SK-N-SH treated with all-trans-retinoic acid at 6 μM for 48 hours (cell line): ENCODE data around the gene EHD4.

Experiments
- ATAC-seq: fragments of 200-7000 bp; cut with Tn5 transposase; 3 replicates; pipeline ENCODE4 v1.9.1; 2020; ENCODE audit warnings: mild to moderate bottlenecking, moderate library complexity
- BACH2 ChIP-seq: fragments of 250-450 bp; sonication (Bioruptor Pico); IDR thresholded peaks from 2 replicates; pipeline ENCODE4 v1.9.0; 2021; ENCODE audit warnings: mild to moderate bottlenecking, borderline replicate concordance
- CSDC2 ChIP-seq: fragments of 250-450 bp; sonication (Bioruptor Pico); IDR thresholded peaks from 2 replicates; pipeline ENCODE4 v1.5.0; 2020; ENCODE audit warnings: mild to moderate bottlenecking, moderate library complexity
- GLIS3 ChIP-seq: fragments of 250-450 bp; sonication (Bioruptor Pico); IDR thresholded peaks from 2 replicates; pipeline ENCODE4 v1.5.0; 2020; ENCODE audit warnings: mild to moderate bottlenecking, moderate library complexity
- ISL1 ChIP-seq: fragments of 250-450 bp; sonication (Bioruptor Pico); IDR thresholded peaks from 2 replicates; pipeline ENCODE4 v2.1.2; 2022; ENCODE audit warnings: mild to moderate bottlenecking, moderate library complexity
- PATZ1 ChIP-seq: fragments of 250-450 bp; sonication (Bioruptor Pico); IDR thresholded peaks from 2 replicates; pipeline ENCODE4 v1.8.0; 2020; ENCODE audit warnings: mild to moderate bottlenecking, moderate library complexity, borderline replicate concordance
- POU6F1 ChIP-seq: fragments of 250-450 bp; sonication (Bioruptor Pico); IDR thresholded peaks from 2 replicates; pipeline ENCODE4 v1.8.0; 2021; ENCODE audit warnings: low read depth, mild to moderate bottlenecking, moderate library complexity, borderline replicate concordance
- PPARA ChIP-seq: fragments of 250-450 bp; sonication (Bioruptor Pico); IDR thresholded peaks from 2 replicates; pipeline ENCODE4 v1.5.0; 2020; ENCODE audit warnings: mild to moderate bottlenecking, borderline replicate concordance
- TOX ChIP-seq: fragments of 250-450 bp; sonication (Bioruptor Pico); IDR thresholded peaks from 2 replicates; pipeline ENCODE4 v1.8.0; 2021; ENCODE audit warnings: mild to moderate bottlenecking, moderate library complexity, borderline replicate concordance
- ZC3H10 ChIP-seq: fragments of 250-450 bp; sonication (Bioruptor Pico); IDR thresholded peaks from 2 replicates; pipeline ENCODE4 v1.5.1; 2021; ENCODE audit warnings: mild to moderate bottlenecking, moderate library complexity
- ZFP3 ChIP-seq: fragments of 250-450 bp; sonication (Bioruptor Pico); IDR thresholded peaks from 2 replicates; pipeline ENCODE4 v1.5.0; 2020; ENCODE audit warnings: mild to moderate bottlenecking, moderate library complexity
- ZFP30 ChIP-seq: fragments of 450-650 bp; formaldehyde crosslinking; IDR thresholded peaks from 2 replicates; pipeline ENCODE4 v1.5.0; 2022; ENCODE audit warnings: mild to moderate bottlenecking, moderate library complexity
- ZNF70 ChIP-seq: fragments of 450-650 bp; formaldehyde crosslinking; IDR thresholded peaks from 2 replicates; pipeline ENCODE4 v1.5.0; 2020; ENCODE audit warnings: mild to moderate bottlenecking, moderate library complexity
- ZNF8 ChIP-seq: fragments of 450-650 bp; formaldehyde crosslinking; IDR thresholded peaks from 2 replicates; pipeline ENCODE4 v1.5.0; 2020; ENCODE audit warnings: mild to moderate bottlenecking, moderate library complexity
- TF ChIP-seq, protein P1 (sequence below): fragments of 250-450 bp; sonication (Bioruptor Pico); IDR thresholded peaks from 2 replicates; pipeline ENCODE4 v1.5.1; 2020; ENCODE audit warnings: low read depth, mild to moderate bottlenecking, moderate library complexity
- TF ChIP-seq, protein P2 (sequence below): fragments of 250-450 bp; sonication (Bioruptor Pico); IDR thresholded peaks from 2 replicates; pipeline ENCODE4 v1.5.1; 2021; ENCODE audit warnings: mild to moderate bottlenecking, moderate library complexity
- TF ChIP-seq, protein P3 (sequence below): fragments of 250-450 bp; sonication (Bioruptor Pico); IDR thresholded peaks from 2 replicates; pipeline ENCODE4 v1.5.0; 2020; ENCODE audit warnings: mild to moderate bottlenecking, moderate library complexity

EHD4 gene

DNA sequence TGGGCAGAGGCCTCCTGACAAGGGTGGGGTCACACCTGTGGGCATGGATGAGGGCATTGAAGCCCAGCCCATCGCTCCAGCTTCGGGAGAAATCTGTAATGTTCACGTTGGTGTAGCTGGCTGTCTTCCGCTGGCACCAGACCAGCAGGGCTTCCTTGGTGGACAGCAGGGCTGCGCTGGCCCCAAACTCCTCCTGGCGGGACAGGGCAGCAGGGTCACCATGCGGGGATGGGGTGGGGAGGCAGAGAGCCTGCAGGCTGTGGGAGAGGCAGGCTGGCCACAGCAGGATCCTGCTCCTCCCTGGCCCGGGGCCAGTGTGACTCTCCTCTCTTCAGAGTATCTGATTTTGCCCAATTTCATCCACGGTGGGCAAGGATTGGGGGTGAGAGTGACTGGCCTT, 84.5 kb downstream of the EHD4 start (continued):
- TF ChIP-seq, protein P1, sequence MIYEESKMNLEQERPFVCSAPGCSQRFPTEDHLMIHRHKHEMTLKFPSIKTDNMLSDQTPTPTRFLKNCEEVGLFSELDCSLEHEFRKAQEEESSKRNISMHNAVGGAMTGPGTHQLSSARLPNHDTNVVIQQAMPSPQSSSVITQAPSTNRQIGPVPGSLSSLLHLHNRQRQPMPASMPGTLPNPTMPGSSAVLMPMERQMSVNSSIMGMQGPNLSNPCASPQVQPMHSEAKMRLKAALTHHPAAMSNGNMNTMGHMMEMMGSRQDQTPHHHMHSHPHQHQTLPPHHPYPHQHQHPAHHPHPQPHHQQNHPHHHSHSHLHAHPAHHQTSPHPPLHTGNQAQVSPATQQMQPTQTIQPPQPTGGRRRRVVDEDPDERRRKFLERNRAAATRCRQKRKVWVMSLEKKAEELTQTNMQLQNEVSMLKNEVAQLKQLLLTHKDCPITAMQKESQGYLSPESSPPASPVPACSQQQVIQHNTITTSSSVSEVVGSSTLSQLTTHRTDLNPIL (CRISPR knock-in tag) = no peak
- no peak for TF ChIP-seq GLIS3 (CRISPR knock-in tag)
- TF ChIP-seq, protein P2, sequence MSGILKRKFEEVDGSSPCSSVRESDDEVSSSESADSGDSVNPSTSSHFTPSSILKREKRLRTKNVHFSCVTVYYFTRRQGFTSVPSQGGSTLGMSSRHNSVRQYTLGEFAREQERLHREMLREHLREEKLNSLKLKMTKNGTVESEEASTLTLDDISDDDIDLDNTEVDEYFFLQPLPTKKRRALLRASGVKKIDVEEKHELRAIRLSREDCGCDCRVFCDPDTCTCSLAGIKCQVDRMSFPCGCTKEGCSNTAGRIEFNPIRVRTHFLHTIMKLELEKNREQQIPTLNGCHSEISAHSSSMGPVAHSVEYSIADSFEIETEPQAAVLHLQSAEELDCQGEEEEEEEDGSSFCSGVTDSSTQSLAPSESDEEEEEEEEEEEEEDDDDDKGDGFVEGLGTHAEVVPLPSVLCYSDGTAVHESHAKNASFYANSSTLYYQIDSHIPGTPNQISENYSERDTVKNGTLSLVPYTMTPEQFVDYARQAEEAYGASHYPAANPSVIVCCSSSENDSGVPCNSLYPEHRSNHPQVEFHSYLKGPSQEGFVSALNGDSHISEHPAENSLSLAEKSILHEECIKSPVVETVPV (CRISPR knock-in tag) = no peak
- TF ChIP-seq, all 23 proteins: peak for 0

GRCh38 chr15:41887161-41887560, 85.2 kb downstream of the EHD4 start:
- ATAC-seq = no peak
- no peak for TF ChIP-seq PPARA (CRISPR knock-in tag)
- no peak for TF ChIP-seq ZFP3 (CRISPR knock-in tag)
- TF ChIP-seq, protein P2 (CRISPR knock-in tag) = no peak
- TF ChIP-seq PATZ1 (CRISPR knock-in tag) = no peak
- TF ChIP-seq ISL1 (CRISPR knock-in tag) = no peak
- TF ChIP-seq BACH2 (CRISPR knock-in tag) = no peak
- no peak for TF ChIP-seq ZFP30
- TF ChIP-seq GLIS3 (CRISPR knock-in tag) = no peak
- no peak for TF ChIP-seq ZC3H10
- TF ChIP-seq CSDC2 (CRISPR knock-in tag) = no peak

DNA sequence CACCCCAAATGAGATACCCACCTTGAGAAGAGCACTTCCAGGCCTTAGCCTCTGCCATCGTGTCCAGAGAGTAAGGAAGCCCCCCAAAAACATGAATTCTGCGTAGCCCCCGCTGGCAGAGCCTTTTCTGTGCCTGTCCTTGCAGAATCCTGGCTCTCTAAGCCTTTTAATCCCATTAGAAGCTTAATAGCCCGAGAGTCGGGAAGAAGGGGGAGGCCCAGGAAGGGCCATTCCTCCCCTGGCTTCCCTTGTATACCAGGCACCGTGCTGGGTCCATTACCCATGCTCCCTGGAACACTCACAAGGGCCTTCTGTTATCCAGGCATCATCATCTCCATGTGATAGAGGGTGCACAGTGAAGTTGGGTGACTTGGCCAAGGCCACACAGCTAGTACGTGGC, 85.6 kb downstream of the EHD4 start:
- ATAC-seq = no peak
- no peak for TF ChIP-seq ZFP3 (CRISPR knock-in tag)
- TF ChIP-seq, all 23 proteins: peak for 0

DNA sequence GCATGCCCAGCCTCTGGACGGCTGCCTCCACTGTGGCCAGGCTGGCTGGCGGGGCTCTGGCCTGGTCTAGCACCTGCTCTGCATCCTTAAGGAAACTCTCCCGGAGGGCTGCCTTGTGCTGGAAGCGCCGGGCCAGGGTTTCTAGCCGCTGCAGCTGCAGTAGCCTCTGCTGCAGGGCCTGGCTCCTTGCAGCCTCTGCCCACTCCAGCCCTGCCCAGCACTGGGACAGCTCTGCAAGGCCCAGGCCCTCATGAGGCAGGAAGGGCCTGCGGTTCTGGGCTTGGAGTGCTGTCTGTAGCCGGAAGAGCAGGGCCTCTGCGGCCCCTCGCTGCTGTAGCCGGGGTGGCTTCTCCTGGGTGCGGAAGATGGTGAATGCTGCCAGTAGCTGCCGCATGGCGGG, 86.5 kb downstream of the EHD4 start:
- TF ChIP-seq ZC3H10 (no peak), PPARA (CRISPR knock-in tag) (no peak), TOX (no peak), CSDC2 (CRISPR knock-in tag) (no peak), ZNF8 (no peak), PATZ1 (CRISPR knock-in tag) (no peak)
- TF ChIP-seq, protein P3, sequence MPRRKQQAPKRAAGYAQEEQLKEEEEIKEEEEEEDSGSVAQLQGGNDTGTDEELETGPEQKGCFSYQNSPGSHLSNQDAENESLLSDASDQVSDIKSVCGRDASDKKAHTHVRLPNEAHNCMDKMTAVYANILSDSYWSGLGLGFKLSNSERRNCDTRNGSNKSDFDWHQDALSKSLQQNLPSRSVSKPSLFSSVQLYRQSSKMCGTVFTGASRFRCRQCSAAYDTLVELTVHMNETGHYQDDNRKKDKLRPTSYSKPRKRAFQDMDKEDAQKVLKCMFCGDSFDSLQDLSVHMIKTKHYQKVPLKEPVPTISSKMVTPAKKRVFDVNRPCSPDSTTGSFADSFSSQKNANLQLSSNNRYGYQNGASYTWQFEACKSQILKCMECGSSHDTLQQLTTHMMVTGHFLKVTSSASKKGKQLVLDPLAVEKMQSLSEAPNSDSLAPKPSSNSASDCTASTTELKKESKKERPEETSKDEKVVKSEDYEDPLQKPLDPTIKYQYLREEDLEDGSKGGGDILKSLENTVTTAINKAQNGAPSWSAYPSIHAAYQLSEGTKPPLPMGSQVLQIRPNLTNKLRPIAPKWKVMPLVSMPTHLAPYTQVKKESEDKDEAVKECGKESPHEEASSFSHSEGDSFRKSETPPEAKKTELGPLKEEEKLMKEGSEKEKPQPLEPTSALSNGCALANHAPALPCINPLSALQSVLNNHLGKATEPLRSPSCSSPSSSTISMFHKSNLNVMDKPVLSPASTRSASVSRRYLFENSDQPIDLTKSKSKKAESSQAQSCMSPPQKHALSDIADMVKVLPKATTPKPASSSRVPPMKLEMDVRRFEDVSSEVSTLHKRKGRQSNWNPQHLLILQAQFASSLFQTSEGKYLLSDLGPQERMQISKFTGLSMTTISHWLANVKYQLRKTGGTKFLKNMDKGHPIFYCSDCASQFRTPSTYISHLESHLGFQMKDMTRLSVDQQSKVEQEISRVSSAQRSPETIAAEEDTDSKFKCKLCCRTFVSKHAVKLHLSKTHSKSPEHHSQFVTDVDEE = no peak
- no peak for ATAC-seq

DNA sequence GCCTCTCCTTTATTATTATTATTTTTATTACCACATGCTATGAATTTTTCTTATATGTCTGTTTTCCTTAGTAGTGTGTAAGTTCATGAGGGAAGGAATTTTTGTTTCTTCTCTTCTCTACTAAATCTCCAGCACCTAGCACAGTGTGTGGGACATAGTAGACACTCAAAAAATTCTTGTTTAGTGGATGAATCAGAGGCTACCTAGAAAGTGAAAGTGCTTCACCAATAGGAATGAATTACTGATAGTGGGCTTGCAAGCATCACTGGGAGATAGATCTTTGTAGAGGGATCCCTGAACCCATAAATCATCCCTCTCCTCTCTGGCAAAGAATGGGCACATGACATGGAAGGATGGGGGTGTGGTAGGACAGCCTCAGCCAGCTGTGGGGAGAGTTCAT, 87.0 kb downstream of the EHD4 start:
- TF ChIP-seq POU6F1 = no peak
- 0 out of 2 replicates have a peak, but pooled peaks have one; percentile 33 for TF ChIP-seq ZNF70
- ATAC-seq = no peak
